ENCODE results near the gene CEP104. TPM values are rescaled to one million over a fixed set of nuclear protein-coding genes. Genes with fewer than 3 reads are reported as not detected.

The CEP104 gene
- polyA plus RNA-seq, 1 donor from 2014 or later: 8.1 TPM

DNA sequence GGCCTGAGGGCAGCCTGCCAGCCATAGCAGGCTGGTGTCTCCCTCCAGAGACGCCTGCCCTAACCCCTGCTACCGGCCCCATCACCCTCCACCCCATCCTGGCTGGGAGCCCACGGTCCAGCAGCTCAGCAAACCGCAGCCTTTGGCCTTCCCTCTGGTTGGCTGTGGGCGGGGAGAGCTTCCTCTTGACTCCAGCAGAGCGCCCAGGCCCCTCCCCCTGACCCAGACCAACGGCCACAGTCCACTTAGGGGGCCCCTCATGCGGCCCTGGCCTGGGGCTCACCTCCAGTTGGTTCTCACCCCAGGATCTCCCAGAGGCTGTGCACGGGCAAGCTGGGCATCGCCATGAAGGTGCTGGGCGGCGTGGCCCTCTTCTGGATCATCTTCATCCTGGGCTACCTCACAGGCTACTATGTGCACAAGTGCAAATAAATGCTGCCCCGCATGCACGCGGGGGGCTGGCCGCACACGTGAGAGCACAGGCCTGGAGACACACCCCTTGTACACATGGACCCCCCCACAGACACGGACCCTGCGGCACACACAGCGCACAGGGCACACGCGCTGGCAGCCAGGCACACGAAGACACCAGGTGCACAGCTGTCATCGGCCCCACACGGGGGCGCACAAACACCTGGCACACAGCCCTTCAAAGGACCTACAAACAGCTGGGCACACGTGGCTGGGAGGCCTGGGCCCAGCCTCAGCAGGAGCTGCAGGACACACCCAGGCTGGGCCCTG lies 81.4 kb downstream of the CEP104 start:
- no peaks in the 10 kb centered on the region for H3K36me3 ChIP-seq (ENCODE audit: insufficient read depth, low read length)
- H4K20me1 ChIP-seq (ENCODE audit: insufficient read depth): no peaks in the 10 kb centered on the region
- TF ChIP-seq CTCF (IDR thresholded peaks at IDR 0.05; ENCODE audit: poor library complexity, severe bottlenecking) (peak; percentile 30), EP300 (conservative IDR thresholded peaks at IDR 0.05; ENCODE audit: poor library complexity, severe bottlenecking) (no peak)
- H2AFZ ChIP-seq (ENCODE audit: low read depth, low read length): no peak overlapping the region
- no peak overlapping the region for H3K4me3 ChIP-seq (ENCODE audit: low read length)
- no peaks in the 10 kb centered on the region for H3F3A ChIP-seq (ENCODE audit: insufficient read depth, low read length, poor library complexity, severe bottlenecking)
- no peaks in the 10 kb centered on the region for H3K9me2 ChIP-seq (ENCODE audit: insufficient read depth, low read length)
- H3K9ac ChIP-seq (ENCODE audit: low read length): no peak overlapping the region
- H3K4me2 ChIP-seq (ENCODE audit: low read length): no peak overlapping the region
- H3K9me3 ChIP-seq (ENCODE audit: low read length): no peaks in the 10 kb centered on the region
- no peaks in the 10 kb centered on the region for H3K79me2 ChIP-seq (replicated peaks; ENCODE audit: insufficient read depth, low read length)
- no peak overlapping the region for H3K27ac ChIP-seq (ENCODE audit: low read length)
- peaks cover 4% of the 10 kb centered on the region for H3K27me3 ChIP-seq (ENCODE audit: insufficient read depth, low read depth, low read length)

DNA sequence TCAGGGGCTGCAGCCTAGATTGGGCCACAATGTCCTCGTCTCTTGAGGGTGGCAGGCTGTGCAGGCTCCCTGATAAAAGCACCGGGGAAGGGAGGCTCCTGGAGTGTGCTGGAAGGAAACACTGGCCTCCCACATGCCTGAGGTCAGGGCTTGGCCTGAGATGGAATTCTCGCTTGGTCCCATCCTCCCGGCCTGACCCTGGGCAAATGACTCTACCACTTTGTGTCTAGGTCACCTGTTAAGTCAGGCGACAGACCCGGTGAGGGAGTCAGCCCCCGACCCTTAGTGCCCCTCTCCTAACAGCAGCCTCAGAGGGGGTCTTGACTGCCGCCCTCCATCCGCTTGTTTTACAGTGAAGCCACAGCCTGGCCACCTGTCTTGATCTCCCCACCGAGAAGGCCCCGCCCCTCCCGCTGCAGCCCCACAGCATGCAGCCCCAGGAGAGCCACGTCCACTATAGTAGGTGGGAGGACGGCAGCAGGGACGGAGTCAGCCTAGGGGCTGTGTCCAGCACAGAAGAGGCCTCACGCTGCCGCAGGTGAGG lies 82.0 kb downstream of the CEP104 start:
- no peak overlapping the region for H2AFZ ChIP-seq (ENCODE audit: low read depth, low read length)
- H3K79me2 ChIP-seq (replicated peaks; ENCODE audit: insufficient read depth, low read length): no peaks in the 10 kb centered on the region
- no peaks in the 10 kb centered on the region for H3K36me3 ChIP-seq (ENCODE audit: insufficient read depth, low read length)
- H3K27ac ChIP-seq (ENCODE audit: low read length): no peak overlapping the region
- no peaks in the 10 kb centered on the region for H3K9me3 ChIP-seq (ENCODE audit: low read length)
- H3K4me3 ChIP-seq (ENCODE audit: low read length): no peak overlapping the region
- peaks cover 4% of the 10 kb centered on the region for H3K27me3 ChIP-seq (ENCODE audit: insufficient read depth, low read depth, low read length)
- H4K20me1 ChIP-seq (ENCODE audit: insufficient read depth): no peaks in the 10 kb centered on the region
- H3F3A ChIP-seq (ENCODE audit: insufficient read depth, low read length, poor library complexity, severe bottlenecking): no peaks in the 10 kb centered on the region
- TF ChIP-seq EZH2 (IDR thresholded peaks at IDR 0.05; ENCODE audit: borderline replicate concordance, insufficient read depth, low read length, poor library complexity, severe bottlenecking) (no peak), POLR2AphosphoS5 (IDR thresholded peaks at IDR 0.05) (no peak), TAF1 (IDR thresholded peaks at IDR 0.05; ENCODE audit: low read depth) (no peak), REST (IDR thresholded peaks at IDR 0.05; ENCODE audit: borderline replicate concordance) (no peak), MXI1 (conservative IDR thresholded peaks at IDR 0.05; ENCODE audit: poor library complexity, severe bottlenecking) (no peak), SMC3 (conservative IDR thresholded peaks at IDR 0.05; ENCODE audit: poor library complexity) (no peak), EP300 (conservative IDR thresholded peaks at IDR 0.05; ENCODE audit: poor library complexity, severe bottlenecking) (no peak)
- H3K4me2 ChIP-seq (ENCODE audit: low read length): no peak overlapping the region
- H3K9me2 ChIP-seq (ENCODE audit: insufficient read depth, low read length): no peaks in the 10 kb centered on the region
- no peak overlapping the region for H3K9ac ChIP-seq (ENCODE audit: low read length)

Data from neural cell (in vitro differentiated cells).